22Rv1 (cell line): Measurements from ENCODE around the gene TBC1D25.

Experiments used
- ZFX ChIP-seq: fragments of 450-650 bp; IDR thresholded peaks from 2 replicates; pipeline ENCODE4 v1.6.1; 2017; ENCODE audit warnings: antibody characterized with exemption, borderline replicate concordance
- TF ChIP-seq, protein P1 (sequence below): fragments of 450-650 bp; IDR thresholded peaks from 2 replicates; pipeline ENCODE4 v1.5.1; 2017; ENCODE audit warnings: mild to moderate bottlenecking

- TF ChIP-seq, protein P1, sequence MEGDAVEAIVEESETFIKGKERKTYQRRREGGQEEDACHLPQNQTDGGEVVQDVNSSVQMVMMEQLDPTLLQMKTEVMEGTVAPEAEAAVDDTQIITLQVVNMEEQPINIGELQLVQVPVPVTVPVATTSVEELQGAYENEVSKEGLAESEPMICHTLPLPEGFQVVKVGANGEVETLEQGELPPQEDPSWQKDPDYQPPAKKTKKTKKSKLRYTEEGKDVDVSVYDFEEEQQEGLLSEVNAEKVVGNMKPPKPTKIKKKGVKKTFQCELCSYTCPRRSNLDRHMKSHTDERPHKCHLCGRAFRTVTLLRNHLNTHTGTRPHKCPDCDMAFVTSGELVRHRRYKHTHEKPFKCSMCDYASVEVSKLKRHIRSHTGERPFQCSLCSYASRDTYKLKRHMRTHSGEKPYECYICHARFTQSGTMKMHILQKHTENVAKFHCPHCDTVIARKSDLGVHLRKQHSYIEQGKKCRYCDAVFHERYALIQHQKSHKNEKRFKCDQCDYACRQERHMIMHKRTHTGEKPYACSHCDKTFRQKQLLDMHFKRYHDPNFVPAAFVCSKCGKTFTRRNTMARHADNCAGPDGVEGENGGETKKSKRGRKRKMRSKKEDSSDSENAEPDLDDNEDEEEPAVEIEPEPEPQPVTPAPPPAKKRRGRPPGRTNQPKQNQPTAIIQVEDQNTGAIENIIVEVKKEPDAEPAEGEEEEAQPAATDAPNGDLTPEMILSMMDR: peak; percentile 64
- no peak for TF ChIP-seq ZFX
Measured at GRCh38 chrX:48539345-48540027, at the start of gene TBC1D25.
